DMS53 treated with DMSO at 0.1 percent for 48 hours (cell line): ENCODE measurements around the gene PTPRF.
"Not testable (repeated sequence)": the region's sequence is repeated elsewhere in the genome, so short reads cannot be mapped to it uniquely, and the experiment has no call there.

Experiments
- DNase-seq: peaks from one replicate; lab custom pipeline; 2025; ENCODE audit not compliant: unreplicated experiment; lab: John Stamatoyannopoulos, UW

PTPRF gene

GRCh38 chr1:43530483-43531106 is at the start of gene PTPRF:
TSS of gene PTPRF (plus strand) at chr1:43530883. CDS start at chr1:43545076, 14,193 bp downstream.
- no peak for DNase-seq

- DNase-seq, result no peak
Measured at GRCh38 chr1:43481491-43481890, 49.2 kb upstream of the PTPRF start.

- DNase-seq, result no peak
Measured at GRCh38 chr1:43482215-43482614, 48.5 kb upstream of the PTPRF start.

GRCh38 chr1:43484367-43484766 is 46.3 kb upstream of the PTPRF start:
- DNase-seq, result no peak

- no peak for DNase-seq
Measured at GRCh38 chr1:43488165-43488564, 42.5 kb upstream of the PTPRF start.

GRCh38 chr1:43491061-43491460 is 39.6 kb upstream of the PTPRF start:
- no peak for DNase-seq

GRCh38 chr1:43492826-43493225 is 37.9 kb upstream of the PTPRF start:
- no peak for DNase-seq

GRCh38 chr1:43493661-43494450 is 36.8 kb upstream of the PTPRF start:
- no peak for DNase-seq

- no peak for DNase-seq
Measured at GRCh38 chr1:43495204-43495603, 35.5 kb upstream of the PTPRF start.

GRCh38 chr1:43499898-43500297 is 30.8 kb upstream of the PTPRF start:
- no peak for DNase-seq

- DNase-seq, result not testable (repeated sequence)
Measured at GRCh38 chr1:43501806-43502205, 28.9 kb upstream of the PTPRF start.

GRCh38 chr1:43503534-43503933 is 27.1 kb upstream of the PTPRF start:
- DNase-seq, result no peak

- no peak for DNase-seq
Measured at GRCh38 chr1:43505077-43505780, 25.5 kb upstream of the PTPRF start.

GRCh38 chr1:43506233-43506632 is 24.4 kb upstream of the PTPRF start:
- DNase-seq, result no peak

- DNase-seq, result no peak
Measured at GRCh38 chr1:43507296-43508295, 23.1 kb upstream of the PTPRF start.

GRCh38 chr1:43509007-43509739 is 21.5 kb upstream of the PTPRF start:
- no peak for DNase-seq

GRCh38 chr1:43509740-43510375 is 20.8 kb upstream of the PTPRF start:
- DNase-seq, result no peak

GRCh38 chr1:43510621-43511020 is 20.1 kb upstream of the PTPRF start:
- DNase-seq, result no peak

- DNase-seq, result no peak
Measured at GRCh38 chr1:43511394-43511793, 19.3 kb upstream of the PTPRF start.

- DNase-seq, result no peak
Measured at GRCh38 chr1:43512133-43512532, 18.6 kb upstream of the PTPRF start.
